GM18867 (cell line): ENCODE results near the gene DISC1.

ENCODE experiments used
- ATAC-seq: cut with Tn5 transposase; IDR thresholded peaks from one replicate; pipeline ENCODE4 v1.9.1; 2021; ENCODE audit warnings: mild to moderate bottlenecking, moderate library complexity; ENCODE audit not compliant: unreplicated experiment

The DISC1 gene

DNA sequence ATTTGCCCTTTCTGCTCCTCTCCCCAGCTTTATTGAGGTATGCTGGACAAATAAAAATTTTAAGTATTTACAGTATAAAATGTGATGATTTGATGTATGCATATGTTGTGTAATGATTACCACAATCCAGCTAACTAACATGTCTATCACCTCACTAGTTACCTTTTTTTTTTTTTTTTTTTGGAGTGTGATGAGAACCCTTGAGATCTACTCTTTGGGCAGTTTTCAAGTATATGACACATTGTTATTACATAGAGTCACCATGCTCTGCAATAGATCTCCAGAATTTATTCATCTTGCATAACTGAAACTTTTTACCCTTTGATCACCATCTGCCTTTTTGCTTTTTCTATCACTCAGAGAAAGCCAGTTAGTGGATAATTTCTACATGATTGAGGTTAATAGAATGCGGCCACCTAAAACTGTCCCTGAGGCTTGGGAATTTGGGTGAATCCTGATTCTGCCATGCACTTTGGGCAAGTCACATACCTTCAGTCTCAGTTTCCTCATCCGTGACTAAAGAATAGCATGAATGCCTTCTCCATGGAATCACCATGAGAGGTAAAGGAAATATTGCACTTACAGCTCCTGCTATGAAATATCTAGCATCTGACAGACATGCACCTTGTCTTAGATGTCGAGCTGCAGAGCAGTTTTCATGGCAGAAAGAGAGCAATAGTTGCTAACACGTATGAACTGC is 295.2 kb downstream of the DISC1 start:
- no peak for ATAC-seq

- no peak for ATAC-seq
Measured at GRCh38 chr1:231923491-231924041, 297.0 kb downstream of the DISC1 start.

DNA sequence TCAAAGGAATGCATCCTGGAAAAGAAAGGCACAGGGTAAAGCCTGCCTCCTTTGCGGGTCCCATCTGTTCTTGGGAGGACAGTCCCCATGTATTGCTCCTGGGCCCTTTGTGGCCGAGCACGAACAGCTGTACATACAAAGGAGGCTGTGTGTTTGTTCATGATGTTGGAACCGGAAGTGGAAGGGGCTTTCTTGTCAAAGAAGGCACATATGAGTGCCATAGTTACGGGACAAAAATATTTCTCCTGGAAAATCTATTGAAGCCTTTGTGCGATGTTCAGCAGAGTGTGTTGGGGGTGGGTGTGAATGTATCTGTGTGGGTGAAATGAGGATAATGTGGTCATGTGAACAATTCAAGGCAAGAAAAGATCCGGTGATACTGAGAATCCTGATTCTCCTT is 297.6 kb downstream of the DISC1 start:
- ATAC-seq, result no peak

GRCh38 chr1:231925864-231926263 is 299.3 kb downstream of the DISC1 start:
- no peak for ATAC-seq

GRCh38 chr1:231926340-231926739 is 299.8 kb downstream of the DISC1 start:
- no peak for ATAC-seq

DNA sequence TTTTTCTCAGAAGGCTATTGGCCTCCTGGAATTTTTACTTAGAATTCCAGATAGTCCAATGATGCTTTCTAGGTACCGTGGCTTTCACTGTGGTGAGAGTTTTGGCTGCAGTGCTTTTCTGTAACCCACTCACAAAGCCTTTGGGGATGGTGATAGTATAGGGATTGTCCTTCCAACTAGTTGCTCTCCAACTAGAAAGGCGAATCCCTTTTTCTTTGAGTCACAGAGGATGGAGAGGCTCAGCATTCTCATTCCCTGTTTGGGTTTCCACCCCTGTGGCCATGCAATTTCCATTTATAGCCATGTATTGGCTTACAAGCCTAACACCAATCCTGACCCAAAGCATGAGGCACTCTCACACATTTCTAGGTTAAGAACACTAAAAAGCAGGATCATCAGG is 300.3 kb downstream of the DISC1 start:
- no peak for ATAC-seq

GRCh38 chr1:231927431-231927830 is 300.8 kb downstream of the DISC1 start:
- ATAC-seq, result no peak

DNA sequence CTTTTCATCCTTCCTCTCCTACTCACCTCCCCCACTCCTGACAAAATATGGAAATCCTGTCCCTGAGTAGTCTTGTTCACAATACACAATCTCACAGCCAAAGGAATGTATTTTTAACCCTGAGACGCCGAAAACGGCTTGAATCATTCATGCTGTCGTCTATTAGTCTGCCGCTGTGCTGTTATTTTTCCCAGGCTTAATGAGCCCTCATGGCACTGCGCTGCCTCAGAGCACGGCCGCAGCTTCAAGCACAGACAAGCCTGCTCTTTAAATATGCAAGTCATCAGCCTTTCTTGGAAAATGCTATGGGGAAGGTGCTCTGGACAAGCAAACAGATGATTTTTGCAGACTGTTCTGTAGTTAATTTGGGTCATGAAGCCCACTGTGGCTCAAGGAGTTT is 302.7 kb downstream of the DISC1 start:
- ATAC-seq, result no peak

GRCh38 chr1:231930257-231930947 is 303.8 kb downstream of the DISC1 start:
- ATAC-seq, result no peak

DNA sequence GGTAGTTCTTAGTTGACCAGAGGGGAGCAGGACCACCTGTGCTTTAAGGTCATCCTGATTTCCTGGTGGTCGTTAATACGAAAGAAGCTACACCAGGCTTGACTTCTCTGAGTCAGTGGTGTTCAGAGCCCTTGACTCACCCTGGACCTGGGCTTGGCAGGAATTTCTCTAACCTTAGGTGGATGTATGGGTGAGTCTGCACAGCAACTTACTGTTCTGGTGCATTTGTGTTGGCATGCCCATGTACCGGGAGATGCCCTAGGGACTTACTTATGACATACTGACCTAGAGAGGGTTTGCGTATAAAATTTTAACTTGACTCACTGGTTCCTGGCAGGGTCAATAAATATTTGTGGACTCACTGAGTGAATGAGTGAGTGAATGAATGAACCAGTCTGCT is 304.6 kb downstream of the DISC1 start:
- ATAC-seq, result no peak

- ATAC-seq, result peak; percentile 43
Measured at GRCh38 chr1:231931846-231932454, 305.4 kb downstream of the DISC1 start.

DNA sequence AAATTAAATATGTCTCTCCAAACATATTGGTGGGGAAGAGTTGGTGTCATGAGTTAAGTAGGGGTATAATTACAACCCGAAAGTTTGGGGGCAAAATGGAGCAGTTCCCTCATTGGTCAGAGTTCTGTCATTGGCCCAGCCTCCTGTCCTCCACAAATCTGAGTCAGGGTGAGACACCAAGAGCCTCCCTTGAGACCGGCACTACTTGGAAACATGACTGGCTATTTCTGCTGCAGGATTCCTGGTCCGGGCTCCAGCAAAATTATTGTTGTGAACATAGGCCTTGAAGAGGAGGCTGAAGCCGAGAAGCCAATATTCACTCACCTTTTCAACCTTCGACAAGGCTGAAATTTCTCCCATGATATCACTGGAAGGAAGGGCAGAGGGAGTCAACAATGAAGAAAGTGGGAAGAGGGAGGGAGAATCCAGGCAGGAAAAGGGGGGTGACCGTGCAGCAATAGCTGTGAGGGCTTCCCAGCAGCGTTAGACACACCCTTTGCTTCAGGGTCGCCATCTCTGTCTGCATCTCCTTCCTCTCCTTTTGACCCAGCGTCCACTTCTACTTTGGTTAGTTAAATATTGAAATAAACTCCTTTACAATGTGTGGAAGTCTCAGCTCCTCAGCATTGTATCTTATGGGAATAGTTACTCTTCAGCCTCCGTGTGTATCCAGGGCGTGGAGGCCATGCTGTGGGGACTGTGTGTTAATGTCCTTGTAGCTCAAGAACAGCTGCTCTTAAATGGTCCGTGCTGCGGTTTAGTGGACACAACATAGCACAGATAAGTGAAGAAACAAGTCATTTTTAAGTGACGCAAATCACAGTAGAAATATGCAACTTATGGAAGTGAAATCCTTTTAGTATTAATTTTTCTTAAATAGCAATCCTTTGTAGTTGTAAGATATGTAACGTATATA is 307.4 kb downstream of the DISC1 start:
- no peak for ATAC-seq

GRCh38 chr1:231934797-231935196 is 308.2 kb downstream of the DISC1 start:
- ATAC-seq, result no peak

- no peak for ATAC-seq
Measured at GRCh38 chr1:231935856-231936255, 309.3 kb downstream of the DISC1 start.

GRCh38 chr1:231936983-231937775 is 310.6 kb downstream of the DISC1 start:
- no peak for ATAC-seq

DNA sequence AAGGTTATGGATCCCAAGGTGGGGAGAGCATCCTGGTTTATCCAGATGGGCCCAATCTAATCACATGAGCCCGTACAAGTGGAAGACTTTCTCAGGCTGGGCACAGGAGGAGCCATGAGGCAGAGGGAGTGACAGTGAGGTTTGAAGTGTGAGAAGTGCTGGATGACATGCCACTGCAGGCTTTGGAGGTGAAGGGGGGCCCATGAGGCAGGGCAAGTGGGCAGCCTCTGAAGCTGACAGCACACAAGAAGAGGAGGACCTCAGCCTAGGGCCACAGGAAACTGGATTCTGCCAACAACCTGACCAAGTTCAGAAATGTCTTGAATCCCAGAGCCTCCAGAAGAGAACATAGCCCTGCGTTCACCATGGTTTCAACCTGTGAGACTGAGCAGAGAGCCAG is 311.6 kb downstream of the DISC1 start:
- no peak for ATAC-seq

- no peak for ATAC-seq
Measured at GRCh38 chr1:231938711-231939110, 312.1 kb downstream of the DISC1 start.

DNA sequence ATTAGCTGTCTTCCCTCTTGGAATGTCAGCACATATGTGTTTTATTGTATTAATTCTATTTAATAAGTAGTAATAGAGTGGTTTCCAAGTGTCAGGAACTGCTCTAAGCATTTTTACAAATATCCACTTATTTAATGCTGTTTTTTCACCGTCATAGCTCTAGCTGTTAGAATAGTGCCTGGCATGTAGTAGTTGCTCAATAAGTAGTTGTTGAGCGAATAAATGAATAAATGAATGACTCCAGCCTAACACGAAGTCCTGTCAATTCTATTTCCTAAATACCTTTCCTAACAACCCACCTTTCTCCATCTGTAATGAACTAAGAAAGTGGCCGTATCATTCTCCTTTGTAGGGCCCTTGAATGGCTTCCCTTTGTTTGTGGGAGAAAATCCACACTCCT is 312.5 kb downstream of the DISC1 start:
- ATAC-seq, result no peak

GRCh38 chr1:231940116-231940515 is 313.5 kb downstream of the DISC1 start:
- ATAC-seq, result no peak

- ATAC-seq, result no peak
Measured at GRCh38 chr1:231940701-231941100, 314.1 kb downstream of the DISC1 start.
